HEK293 (cell line): ENCODE data around the gene LYVE1.

ENCODE experiments used
- CTCF ChIA-PET: fragments of 350-600 bp; formaldehyde crosslinking; extraction: SDS; loops from one replicate; lab custom pipeline; 2021; ENCODE audit warnings: antibody characterized with exemption; lab: Yijun Ruan, JAX
- POLR2A ChIA-PET: fragments of 300-600 bp; formaldehyde crosslinking; extraction: SDS; loops from one replicate; lab custom pipeline; 2020; ENCODE audit warnings: antibody characterized with exemption, inconsistent platforms; lab: Yijun Ruan, JAX
- H3K27ac ChIP-seq: fragments of 200-500 bp; sonication (Bioruptor generic); 2 replicates; pipeline ENCODE4 v1.5.1; 2014; ENCODE audit warnings: low read depth, low read length, control low read depth, inconsistent platforms; ENCODE audit errors: extremely low read depth
- H3K36me3 ChIP-seq, 2 experiments: fragments of 200-500 bp in 1 of 2; sonication (Bioruptor generic) in 1 of 2; 1 replicate in 1 of 2; 2 replicates in 1 of 2; pipeline ENCODE4 v1.5.1; 2014 to 2017; ENCODE audit warnings: inconsistent platforms in 2 of 2, low read length in 2 of 2; ENCODE audit not compliant: control insufficient read depth in 2 of 2, insufficient read depth in 1 of 2
- H3K4me1 ChIP-seq: fragments of 200-500 bp; sonication (Bioruptor generic); 2 replicates; pipeline ENCODE4 v1.5.1; 2014; ENCODE audit warnings: mild to moderate bottlenecking, low read length, inconsistent platforms; ENCODE audit not compliant: control insufficient read depth, insufficient read depth
- H3K4me3 ChIP-seq: 2 replicates; pipeline ENCODE4 v1.5.1; 2011; ENCODE audit warnings: low read depth, mild to moderate bottlenecking, control low read depth, low read length, moderate library complexity
- H3K9me3 ChIP-seq: fragments of 200-500 bp; sonication (Bioruptor generic); 2 replicates; pipeline ENCODE4 v1.5.1; 2014; ENCODE audit warnings: low read depth, low read length, inconsistent platforms; ENCODE audit not compliant: control insufficient read depth, insufficient read depth
- ELK4 ChIP-seq: IDR thresholded peaks from 2 replicates; pipeline ENCODE4 v1.6.1; 2011; ENCODE audit warnings: mild to moderate bottlenecking, low read depth, low read length, borderline replicate concordance
- HOXC10 ChIP-seq: sonication (generic); formaldehyde crosslinking; IDR thresholded peaks from 2 replicates; pipeline ENCODE4 v1.8.1; 2023; ENCODE audit warnings: mild to moderate bottlenecking, missing genetic modification reagents
- INSM2 ChIP-seq: fragments of 450-650 bp; formaldehyde crosslinking; IDR thresholded peaks from 2 replicates; pipeline ENCODE4 v1.5.1; 2016; ENCODE audit warnings: missing biosample characterization, missing genetic modification characterization
- OSR2 ChIP-seq: fragments of 450-650 bp; formaldehyde crosslinking; IDR thresholded peaks from 2 replicates; pipeline ENCODE4 v1.5.1; 2016; ENCODE audit warnings: missing biosample characterization, missing genetic modification characterization
- REPIN1 ChIP-seq: fragments of 450-650 bp; formaldehyde crosslinking; IDR thresholded peaks from 2 replicates; pipeline ENCODE4 v1.5.1; 2017; ENCODE audit warnings: missing biosample characterization, missing genetic modification characterization, low read depth
- ZEB2 ChIP-seq: fragments of 450-650 bp; formaldehyde crosslinking; IDR thresholded peaks from 2 replicates; pipeline ENCODE4 v1.5.1; 2016; ENCODE audit warnings: missing biosample characterization, missing genetic modification characterization
- ZNF140 ChIP-seq: fragments of 450-650 bp; formaldehyde crosslinking; IDR thresholded peaks from 2 replicates; pipeline ENCODE4 v1.5.1; 2016; ENCODE audit warnings: missing biosample characterization, missing genetic modification characterization
- ZNF146 ChIP-seq: fragments of 450-650 bp; formaldehyde crosslinking; IDR thresholded peaks from 2 replicates; pipeline ENCODE4 v1.5.1; 2016; ENCODE audit warnings: missing biosample characterization, missing genetic modification characterization
- ZNF174 ChIP-seq: fragments of 450-650 bp; formaldehyde crosslinking; IDR thresholded peaks from 2 replicates; pipeline ENCODE4 v1.5.0; 2017; ENCODE audit warnings: missing biosample characterization, mild to moderate bottlenecking, missing genetic modification characterization
- ZNF184 ChIP-seq: fragments of 450-650 bp; IDR thresholded peaks from 2 replicates; pipeline ENCODE4 v1.5.1; 2018; ENCODE audit warnings: missing biosample characterization, mild to moderate bottlenecking, missing genetic modification characterization
- ZNF280C ChIP-seq: fragments of 450-650 bp; formaldehyde crosslinking; IDR thresholded peaks from 2 replicates; pipeline ENCODE4 v1.5.1; 2016; ENCODE audit warnings: missing biosample characterization, missing genetic modification characterization
- ZNF366 ChIP-seq: fragments of 450-650 bp; formaldehyde crosslinking; conservative IDR thresholded peaks from 2 replicates; pipeline ENCODE4 v1.5.1; 2016; ENCODE audit warnings: missing biosample characterization, missing genetic modification characterization
- ZNF48 ChIP-seq: fragments of 450-650 bp; formaldehyde crosslinking; IDR thresholded peaks from 2 replicates; pipeline ENCODE4 v1.5.1; 2016; ENCODE audit warnings: missing biosample characterization, missing genetic modification characterization
- ZNF518A ChIP-seq: fragments of 450-650 bp; formaldehyde crosslinking; conservative IDR thresholded peaks from 2 replicates; pipeline ENCODE4 v1.5.1; 2016; ENCODE audit warnings: low read depth, missing biosample characterization, missing genetic modification characterization
- ZNF645 ChIP-seq: fragments of 450-650 bp; formaldehyde crosslinking; IDR thresholded peaks from 2 replicates; pipeline ENCODE4; 2016; ENCODE audit warnings: missing biosample characterization, missing genetic modification characterization
- ZNF654 ChIP-seq: fragments of 450-650 bp; formaldehyde crosslinking; IDR thresholded peaks from 2 replicates; pipeline ENCODE4 v1.5.1; 2016; ENCODE audit warnings: low read depth, missing biosample characterization, missing genetic modification characterization
- ZNF658 ChIP-seq: fragments of 450-650 bp; formaldehyde crosslinking; IDR thresholded peaks from 2 replicates; pipeline ENCODE4; 2016; ENCODE audit warnings: missing biosample characterization, missing genetic modification characterization
- ZNF701 ChIP-seq: fragments of 450-650 bp; formaldehyde crosslinking; IDR thresholded peaks from 2 replicates; pipeline ENCODE4 v1.5.1; 2016; ENCODE audit warnings: missing biosample characterization, missing genetic modification characterization
- ZNF707 ChIP-seq: fragments of 450-650 bp; formaldehyde crosslinking; IDR thresholded peaks from 2 replicates; pipeline ENCODE4 v1.5.1; 2016; ENCODE audit warnings: missing biosample characterization, missing genetic modification characterization
- ZNF768 ChIP-seq: fragments of 450-650 bp; formaldehyde crosslinking; IDR thresholded peaks from 2 replicates; pipeline ENCODE4 v1.5.1; 2018; ENCODE audit warnings: missing biosample characterization, mild to moderate bottlenecking, missing genetic modification characterization
- ZNF791 ChIP-seq: fragments of 450-650 bp; formaldehyde crosslinking; IDR thresholded peaks from 2 replicates; pipeline ENCODE4 v1.5.1; 2016; ENCODE audit warnings: missing biosample characterization, missing genetic modification characterization

The LYVE1 gene

GRCh38 chr11:10514709-10515108 is 53.8 kb downstream of the LYVE1 start (continued):
- TF ChIP-seq ZNF280C (tag by site-specific recombination) (no peak), INSM2 (no peak), ZNF174 (tag by site-specific recombination) (no peak), ZNF645 (no peak), ZNF48 (tag by site-specific recombination) (no peak), ELK4 (no peak), ZNF701 (tag by site-specific recombination) (no peak), ZNF140 (tag by site-specific recombination) (no peak)
- TF ChIP-seq, all 188 proteins: peak for 0

- Histone ChIP-seq H3K9me3 (no peaks in the 10 kb centered on the region), H3K4me3 (no peak overlapping the region), H3K27ac (no peak overlapping the region), H3K36me3 (peaks cover 0 to 4% of the 10 kb centered on the region in 2 experiments; a peak in 1 of 3 replicates), H3K4me1 (no peaks in the 10 kb centered on the region)
- ChIA-PET CTCF (interaction anchor here (0.7 to 1.3 kb wide), 2 partner anchors 108 to 216 kb away, joined by 3 to 4 read pairs; no protein-coding TSS in a partner anchor), POLR2A (no interaction called here)
- TF ChIP-seq ZNF654 (no peak), ZNF768 (no peak), ZNF791 (tag by site-specific recombination) (no peak), ZNF184 (no peak), ZNF518A (tag by site-specific recombination) (no peak), HOXC10 (CRISPR knock-in tag) (no peak), ZNF146 (tag by site-specific recombination) (no peak), REPIN1 (tag by site-specific recombination) (no peak), ZNF658 (tag by site-specific recombination) (no peak), ZEB2 (tag by site-specific recombination) (no peak), ZNF366 (no peak), OSR2 (no peak), ZNF707 (tag by site-specific recombination) (no peak)
Measured at GRCh38 chr11:10514202-10514601, 54.3 kb downstream of the LYVE1 start.
